ENCODE measurements around the gene SMAD1. TPM values are rescaled to one million over a fixed set of nuclear protein-coding genes. Genes with fewer than 3 reads are reported as not detected.
A peak's percentile ranks its signal among the peaks of the same experiment; 100 is the strongest.

Gene SMAD1
- total and polyA plus RNA-seq, 12 donors: 1.4 to 23.8 (median 14.2) TPM

DNA sequence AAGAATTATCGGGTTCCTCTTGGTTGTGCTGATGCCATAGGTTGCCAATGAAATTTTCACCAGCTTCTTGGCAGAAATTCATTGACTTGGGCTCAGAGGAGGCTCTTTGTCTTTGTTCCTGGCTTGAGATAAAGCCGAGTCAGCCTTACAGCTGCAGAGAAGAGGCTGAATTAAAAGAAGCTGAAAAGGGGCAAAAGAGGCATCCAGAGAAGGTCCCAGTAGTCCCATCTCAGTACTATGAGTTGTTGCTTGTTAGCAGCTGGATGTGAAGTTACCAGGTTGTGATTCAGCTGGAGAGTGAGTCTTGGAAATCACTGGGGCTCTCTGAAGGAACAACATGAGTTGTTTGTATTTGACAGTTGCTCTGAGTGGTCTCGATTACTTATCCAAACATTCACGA is 59.7 kb downstream of the SMAD1 start:
- 74 to 79% (median 77%) methylated on average over 4 of the region's 4 CpGs for WGBS, 4 donors
- Histone ChIP-seq H3K27me3 (no peaks in the 10 kb centered on the region), H3K36me3 (replicated peaks in 1 of 2) (no peaks in the 10 kb centered on the region), H3K9me3 (replicated peaks in 1 of 3) (no peaks in the 10 kb centered on the region), H3K27ac (no peak overlapping the region), H3K4me3 (no peak overlapping the region), H3K4me1 (replicated peaks in 1 of 2) (peaks cover 8 to 17% of the 10 kb centered on the region in 2 donors)
- TF ChIP-seq, protein P1, sequence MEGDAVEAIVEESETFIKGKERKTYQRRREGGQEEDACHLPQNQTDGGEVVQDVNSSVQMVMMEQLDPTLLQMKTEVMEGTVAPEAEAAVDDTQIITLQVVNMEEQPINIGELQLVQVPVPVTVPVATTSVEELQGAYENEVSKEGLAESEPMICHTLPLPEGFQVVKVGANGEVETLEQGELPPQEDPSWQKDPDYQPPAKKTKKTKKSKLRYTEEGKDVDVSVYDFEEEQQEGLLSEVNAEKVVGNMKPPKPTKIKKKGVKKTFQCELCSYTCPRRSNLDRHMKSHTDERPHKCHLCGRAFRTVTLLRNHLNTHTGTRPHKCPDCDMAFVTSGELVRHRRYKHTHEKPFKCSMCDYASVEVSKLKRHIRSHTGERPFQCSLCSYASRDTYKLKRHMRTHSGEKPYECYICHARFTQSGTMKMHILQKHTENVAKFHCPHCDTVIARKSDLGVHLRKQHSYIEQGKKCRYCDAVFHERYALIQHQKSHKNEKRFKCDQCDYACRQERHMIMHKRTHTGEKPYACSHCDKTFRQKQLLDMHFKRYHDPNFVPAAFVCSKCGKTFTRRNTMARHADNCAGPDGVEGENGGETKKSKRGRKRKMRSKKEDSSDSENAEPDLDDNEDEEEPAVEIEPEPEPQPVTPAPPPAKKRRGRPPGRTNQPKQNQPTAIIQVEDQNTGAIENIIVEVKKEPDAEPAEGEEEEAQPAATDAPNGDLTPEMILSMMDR (IDR thresholded peaks at IDR 0.05): no peak
- TF ChIP-seq POLR2A (IDR thresholded peaks at IDR 0.05): no peak
- no peak for DNase-seq
- intact Hi-C loops (cut with DNase I): no loop called here

DNA sequence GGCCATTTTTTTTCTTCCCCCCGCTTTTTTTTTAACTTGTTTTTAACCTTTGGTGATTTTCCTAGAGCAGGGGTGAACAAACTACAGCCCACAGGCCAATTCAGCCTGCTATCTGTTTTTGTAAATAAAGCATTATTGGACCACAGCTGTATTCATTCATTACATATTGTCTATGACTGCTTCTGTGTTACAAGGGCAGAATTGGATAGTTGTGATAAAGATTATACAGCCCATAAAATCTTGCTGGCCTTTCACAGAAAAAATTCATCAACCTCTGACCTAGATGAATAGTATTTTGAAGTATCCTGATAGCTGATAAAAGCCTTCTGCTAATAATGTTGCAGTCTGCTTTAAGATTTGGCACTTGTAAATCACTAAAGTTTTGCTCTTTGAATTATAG is 63.4 kb downstream of the SMAD1 start:
- intact Hi-C loops (cut with DNase I): no loop called here
- Histone ChIP-seq H3K36me3 (replicated peaks in 1 of 2) (no peaks in the 10 kb centered on the region), H3K27ac (no peak overlapping the region), H3K4me1 (replicated peaks in 1 of 2) (peaks cover 8 to 17% of the 10 kb centered on the region in 2 donors), H3K4me3 (no peak overlapping the region), H3K27me3 (no peaks in the 10 kb centered on the region), H3K9me3 (replicated peaks in 1 of 3) (no peaks in the 10 kb centered on the region)
- no peak for TF ChIP-seq POLR2A (IDR thresholded peaks at IDR 0.05)
- TF ChIP-seq, protein P1 (IDR thresholded peaks at IDR 0.05): no peak
- WGBS, 4 donors: 68 to 78% (median 75%) methylated on average over 1 of the region's 1 CpG
- no peak for DNase-seq

DNA sequence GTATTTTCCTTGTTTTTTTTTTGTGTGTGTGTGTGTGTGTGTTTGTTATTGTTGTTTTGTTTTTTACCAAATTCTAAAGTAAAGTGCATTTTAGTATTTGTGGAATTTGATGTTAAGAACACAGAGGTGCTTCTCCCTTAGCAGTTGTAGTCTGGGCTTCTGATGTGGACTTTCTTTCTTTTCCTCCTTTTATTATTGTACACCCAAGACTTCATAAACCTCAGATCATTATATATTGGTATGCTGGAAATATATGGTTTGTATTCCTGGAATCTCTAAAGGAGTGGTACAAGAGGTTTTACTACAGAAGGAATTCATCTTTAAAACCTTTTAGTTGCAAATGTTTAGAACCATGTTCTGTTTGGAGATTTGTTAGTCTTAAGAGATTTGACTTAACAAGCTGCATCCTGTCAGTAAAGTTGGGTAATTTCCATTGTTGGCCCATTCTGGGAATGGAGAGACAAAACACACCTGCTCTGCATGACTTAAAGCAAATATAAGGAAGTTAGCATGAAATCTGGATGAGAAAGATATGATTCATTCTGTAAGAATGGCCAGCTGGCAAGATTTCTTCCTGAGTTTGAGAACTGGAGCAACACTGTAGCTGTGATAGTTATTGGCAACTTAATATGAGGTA is 64.0 kb downstream of the SMAD1 start:
- no peak overlapping the region for H3K4me3 ChIP-seq
- no peak overlapping the region for H3K27ac ChIP-seq
- intact Hi-C loops (cut with DNase I): no loop called here
- H3K27me3 ChIP-seq: no peaks in the 10 kb centered on the region
- DNase-seq: peak in 1 of 7 donors; percentile 10
- H3K4me1 ChIP-seq (replicated peaks in 1 of 2): peaks cover 8 to 17% of the 10 kb centered on the region in 2 donors
- no peaks in the 10 kb centered on the region for H3K9me3 ChIP-seq (replicated peaks in 1 of 3)
- H3K36me3 ChIP-seq (replicated peaks in 1 of 2): no peaks in the 10 kb centered on the region
- TF ChIP-seq, protein P1 (IDR thresholded peaks at IDR 0.05): no peak
- no peak for TF ChIP-seq POLR2A (IDR thresholded peaks at IDR 0.05)

DNA sequence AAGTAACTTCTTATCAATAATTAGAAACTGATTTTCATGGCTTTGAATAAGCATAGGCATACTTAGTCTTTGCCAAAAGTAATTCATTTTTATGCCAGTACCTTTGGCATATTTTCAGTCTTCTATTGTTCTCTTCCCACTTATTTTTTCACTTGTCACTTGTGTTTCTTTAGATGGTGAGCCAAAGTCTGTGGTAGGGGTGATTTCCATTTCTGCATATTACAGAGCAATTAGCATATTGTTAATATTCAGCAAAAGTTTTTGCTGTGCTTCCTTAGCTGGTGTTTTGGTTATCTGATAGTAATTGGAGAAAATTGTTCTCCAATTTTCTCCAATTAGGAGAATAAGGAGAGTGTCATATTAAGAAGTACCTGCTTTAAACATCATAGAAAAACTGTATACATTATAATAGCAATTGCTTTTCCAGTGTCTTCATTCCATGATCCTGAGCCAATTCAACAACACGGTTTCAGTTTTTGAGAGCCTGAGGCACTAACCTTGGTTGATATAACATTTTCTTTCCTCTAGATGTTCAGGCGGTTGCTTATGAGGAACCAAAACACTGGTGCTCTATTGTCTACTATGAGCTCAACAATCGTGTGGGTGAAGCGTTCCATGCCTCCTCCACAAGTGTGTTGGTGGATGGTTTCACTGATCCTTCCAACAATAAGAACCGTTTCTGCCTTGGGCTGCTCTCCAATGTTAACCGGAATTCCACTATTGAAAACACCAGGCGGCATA is 64.7 kb downstream of the SMAD1 start:
- intact Hi-C loops (cut with DNase I): no loop called here
- 89 to 97% (median 94%) methylated on average over 7 of the region's 7 CpGs for WGBS, 4 donors
- H3K4me3 ChIP-seq: no peak overlapping the region
- H3K27me3 ChIP-seq: no peaks in the 10 kb centered on the region
- no peak overlapping the region for H3K27ac ChIP-seq
- H3K36me3 ChIP-seq (replicated peaks in 1 of 2): no peaks in the 10 kb centered on the region
- peaks cover 8 to 21% of the 10 kb centered on the region in 2 donors for H3K4me1 ChIP-seq (replicated peaks in 1 of 2)
- no peaks in the 10 kb centered on the region for H3K9me3 ChIP-seq (replicated peaks in 1 of 3)
- DNase-seq: no peak
- no peak for TF ChIP-seq POLR2A (IDR thresholded peaks at IDR 0.05)
- TF ChIP-seq, protein P1 (IDR thresholded peaks at IDR 0.05): no peak
